GM19467 (cell line): ENCODE measurements around the gene BPIFB4.
"Not testable (repeated sequence)": the region's sequence is repeated elsewhere in the genome, so short reads cannot be mapped to it uniquely, and the experiment has no call there.

Source experiments
- ATAC-seq: cut with Tn5 transposase; IDR thresholded peaks from one replicate; pipeline ENCODE4 v1.9.1; 2021; ENCODE audit warnings: mild to moderate bottlenecking, moderate library complexity; ENCODE audit not compliant: unreplicated experiment

Gene BPIFB4

GRCh38 chr20:33083544-33084340 lies 4.3 kb downstream of the BPIFB4 start:
- no peak for ATAC-seq

- ATAC-seq, result no peak
Observed at GRCh38 chr20:33084722-33085121, 5.3 kb downstream of the BPIFB4 start.

GRCh38 chr20:33086052-33086722 lies 6.7 kb downstream of the BPIFB4 start:
- no peak for ATAC-seq

GRCh38 chr20:33091147-33091546 lies 11.7 kb downstream of the BPIFB4 start:
- ATAC-seq, result no peak

GRCh38 chr20:33091693-33092092 lies 12.2 kb downstream of the BPIFB4 start:
- ATAC-seq, result no peak

GRCh38 chr20:33092361-33092760 lies 12.9 kb downstream of the BPIFB4 start:
- ATAC-seq, result no peak

- ATAC-seq, result no peak
Observed at GRCh38 chr20:33093074-33093473, 13.6 kb downstream of the BPIFB4 start.

- no peak for ATAC-seq
Observed at GRCh38 chr20:33093582-33093981, 14.1 kb downstream of the BPIFB4 start.

- no peak for ATAC-seq
Observed at GRCh38 chr20:33095249-33095648, 15.8 kb downstream of the BPIFB4 start.

- not testable (repeated sequence) for ATAC-seq
Observed at GRCh38 chr20:33095902-33096584, 16.6 kb downstream of the BPIFB4 start.

- ATAC-seq, result no peak
Observed at GRCh38 chr20:33097001-33097400, 17.6 kb downstream of the BPIFB4 start.

- no peak for ATAC-seq
Observed at GRCh38 chr20:33099843-33100538, 20.5 kb downstream of the BPIFB4 start.

GRCh38 chr20:33103556-33103955 lies 24.1 kb downstream of the BPIFB4 start:
- ATAC-seq, result no peak

GRCh38 chr20:33104336-33104735 lies 24.9 kb downstream of the BPIFB4 start:
- no peak for ATAC-seq

GRCh38 chr20:33105316-33105924 lies 26.0 kb downstream of the BPIFB4 start:
- ATAC-seq, result no peak

- ATAC-seq, result not testable (repeated sequence)
Observed at GRCh38 chr20:33106058-33106620, 26.7 kb downstream of the BPIFB4 start.

GRCh38 chr20:33108661-33109060 lies 29.2 kb downstream of the BPIFB4 start:
- ATAC-seq, result no peak

GRCh38 chr20:33110147-33110825 lies 30.8 kb downstream of the BPIFB4 start:
- no peak for ATAC-seq

- no peak for ATAC-seq
Observed at GRCh38 chr20:33111306-33111705, 31.9 kb downstream of the BPIFB4 start.
